NCI-H226 (cell line): ENCODE results near the gene FKRP.
"Not testable (repeated sequence)": the region's sequence is repeated elsewhere in the genome, so short reads cannot be mapped to it uniquely, and the experiment has no call there.

Source experiments
- DNase-seq: peaks from one replicate; pipeline ENCODE4 v3.0.0-alpha.2; 2015

The FKRP gene

GRCh38 chr19:46786236-46787039 lies 40.6 kb downstream of the FKRP start:
- DNase-seq: peak; percentile 70

GRCh38 chr19:46787040-46787330 lies 41.1 kb downstream of the FKRP start:
- DNase-seq: no peak

- peak; percentile 84 for DNase-seq
Observed at GRCh38 chr19:46787331-46788261, 41.7 kb downstream of the FKRP start.

- DNase-seq: peak; percentile 93
Observed at GRCh38 chr19:46788262-46788967, 42.6 kb downstream of the FKRP start, which contains the start of gene SLC1A5. Gene SLC1A5, minus strand, starts transcription at chr19:46788594. Its CDS starts 629 bp downstream, at chr19:46787965.

GRCh38 chr19:46788968-46789338 lies 43.1 kb downstream of the FKRP start:
- DNase-seq: no peak

GRCh38 chr19:46789371-46789770 lies 43.5 kb downstream of the FKRP start:
- no peak for DNase-seq

- DNase-seq: no peak
Observed at GRCh38 chr19:46791944-46792343, 46.1 kb downstream of the FKRP start.

- DNase-seq: no peak
Observed at GRCh38 chr19:46797881-46798280, 52.0 kb downstream of the FKRP start.

GRCh38 chr19:46798713-46799112 lies 52.9 kb downstream of the FKRP start:
- DNase-seq: no peak

- no peak for DNase-seq
Observed at GRCh38 chr19:46802152-46802551, 56.3 kb downstream of the FKRP start.

GRCh38 chr19:46803555-46803954 lies 57.7 kb downstream of the FKRP start:
- DNase-seq: no peak

GRCh38 chr19:46804432-46804831 lies 58.6 kb downstream of the FKRP start:
- not testable (repeated sequence) for DNase-seq

GRCh38 chr19:46806656-46807055 lies 60.8 kb downstream of the FKRP start:
- DNase-seq: no peak
